ENCODE data around the gene YAF2.
"Not testable (repeated sequence)": the region's sequence is repeated elsewhere in the genome, so short reads cannot be mapped to it uniquely, and the experiment has no call there.

The YAF2 gene

GRCh38 chr12:42190376-42190775 is 47.7 kb downstream of the YAF2 start:
- no peaks in the 10 kb centered on the region for H3K27me3 ChIP-seq (ENCODE audit: insufficient read depth, poor library complexity, severe bottlenecking)
- TF ChIP-seq GABPA (IDR thresholded peaks at IDR 0.05; ENCODE audit: low read depth), result no peak
- TF ChIP-seq REST (IDR thresholded peaks at IDR 0.05; ENCODE audit: insufficient replicate concordance, low read depth), result no peak
- no peak for TF ChIP-seq SPI1 (IDR thresholded peaks at IDR 0.05; ENCODE audit: borderline replicate concordance, low read depth)
- no peak for TF ChIP-seq CTCF (IDR thresholded peaks at IDR 0.05; ENCODE audit: insufficient read depth, low read length)
- TF ChIP-seq POLR2AphosphoS5 (IDR thresholded peaks at IDR 0.05; ENCODE audit: low read depth), result no peak
- no peak for DNase-seq (ENCODE audit: low read depth in 1 of 2, low spot score in 1 of 2)
- no peak overlapping the region for H3K4me3 ChIP-seq (replicated peaks; ENCODE audit: insufficient read depth, low read length)
- no peak overlapping the region for H3K27ac ChIP-seq (replicated peaks)

- not testable (repeated sequence) for H3K4me3 ChIP-seq (replicated peaks; ENCODE audit: insufficient read depth, low read length); DNase-seq (ENCODE audit: low read depth in 1 of 2, low spot score in 1 of 2); H3K27ac ChIP-seq (replicated peaks); H3K27me3 ChIP-seq (ENCODE audit: insufficient read depth, poor library complexity, severe bottlenecking)
Measured at GRCh38 chr12:42188275-42188674, 49.8 kb downstream of the YAF2 start.

- Histone ChIP-seq H3K27me3 (ENCODE audit: insufficient read depth, poor library complexity, severe bottlenecking) (no peaks in the 10 kb centered on the region), H3K27ac (replicated peaks) (no peak overlapping the region), H3K4me3 (replicated peaks; ENCODE audit: insufficient read depth, low read length) (no peak overlapping the region)
- TF ChIP-seq CTCF (IDR thresholded peaks at IDR 0.05; ENCODE audit: insufficient read depth, low read length) (no peak), POLR2AphosphoS5 (IDR thresholded peaks at IDR 0.05; ENCODE audit: low read depth) (no peak), GABPA (IDR thresholded peaks at IDR 0.05; ENCODE audit: low read depth) (no peak), SPI1 (IDR thresholded peaks at IDR 0.05; ENCODE audit: borderline replicate concordance, low read depth) (no peak), REST (IDR thresholded peaks at IDR 0.05; ENCODE audit: insufficient replicate concordance, low read depth) (no peak)
- DNase-seq (ENCODE audit: low read depth in 1 of 2, low spot score in 1 of 2), result no peak
Measured at GRCh38 chr12:42187799-42188198, 50.2 kb downstream of the YAF2 start.

GRCh38 chr12:42186793-42187192 is 51.3 kb downstream of the YAF2 start:
- TF ChIP-seq CTCF (IDR thresholded peaks at IDR 0.05; ENCODE audit: insufficient read depth, low read length), result no peak
- no peak for TF ChIP-seq REST (IDR thresholded peaks at IDR 0.05; ENCODE audit: insufficient replicate concordance, low read depth)
- TF ChIP-seq SPI1 (IDR thresholded peaks at IDR 0.05; ENCODE audit: borderline replicate concordance, low read depth), result no peak
- no peak for TF ChIP-seq GABPA (IDR thresholded peaks at IDR 0.05; ENCODE audit: low read depth)
- TF ChIP-seq POLR2AphosphoS5 (IDR thresholded peaks at IDR 0.05; ENCODE audit: low read depth), result no peak
- DNase-seq (ENCODE audit: low read depth in 1 of 2, low spot score in 1 of 2), result no peak
- H3K27ac ChIP-seq (replicated peaks), result no peak overlapping the region
- no peaks in the 10 kb centered on the region for H3K27me3 ChIP-seq (ENCODE audit: insufficient read depth, poor library complexity, severe bottlenecking)
- H3K4me3 ChIP-seq (replicated peaks; ENCODE audit: insufficient read depth, low read length), result no peak overlapping the region

Data from HL-60 (cell line).